Measurements from ENCODE around the gene HIVEP3.

DNA sequence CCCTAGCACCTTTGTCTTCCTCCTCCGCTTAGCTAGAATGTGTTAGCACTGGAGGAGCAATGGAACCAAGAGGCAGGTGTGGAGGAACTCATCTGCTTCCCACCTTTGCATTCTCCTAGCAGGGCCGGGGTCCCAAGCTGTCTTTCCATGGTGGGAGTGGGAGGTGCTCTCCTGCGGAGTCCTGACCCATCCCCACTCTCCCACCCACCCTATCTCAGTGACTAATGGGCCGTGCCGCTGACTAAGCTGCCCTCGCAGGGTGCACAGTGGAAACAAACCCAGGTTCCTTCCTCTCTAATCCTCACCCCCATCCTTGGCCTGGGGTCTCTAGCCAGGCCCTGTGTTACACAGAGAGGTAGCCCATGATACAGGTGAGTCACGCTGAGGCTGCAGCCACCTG lies 177.5 kb downstream of the HIVEP3 start:
- TF ChIP-seq, protein P1, sequence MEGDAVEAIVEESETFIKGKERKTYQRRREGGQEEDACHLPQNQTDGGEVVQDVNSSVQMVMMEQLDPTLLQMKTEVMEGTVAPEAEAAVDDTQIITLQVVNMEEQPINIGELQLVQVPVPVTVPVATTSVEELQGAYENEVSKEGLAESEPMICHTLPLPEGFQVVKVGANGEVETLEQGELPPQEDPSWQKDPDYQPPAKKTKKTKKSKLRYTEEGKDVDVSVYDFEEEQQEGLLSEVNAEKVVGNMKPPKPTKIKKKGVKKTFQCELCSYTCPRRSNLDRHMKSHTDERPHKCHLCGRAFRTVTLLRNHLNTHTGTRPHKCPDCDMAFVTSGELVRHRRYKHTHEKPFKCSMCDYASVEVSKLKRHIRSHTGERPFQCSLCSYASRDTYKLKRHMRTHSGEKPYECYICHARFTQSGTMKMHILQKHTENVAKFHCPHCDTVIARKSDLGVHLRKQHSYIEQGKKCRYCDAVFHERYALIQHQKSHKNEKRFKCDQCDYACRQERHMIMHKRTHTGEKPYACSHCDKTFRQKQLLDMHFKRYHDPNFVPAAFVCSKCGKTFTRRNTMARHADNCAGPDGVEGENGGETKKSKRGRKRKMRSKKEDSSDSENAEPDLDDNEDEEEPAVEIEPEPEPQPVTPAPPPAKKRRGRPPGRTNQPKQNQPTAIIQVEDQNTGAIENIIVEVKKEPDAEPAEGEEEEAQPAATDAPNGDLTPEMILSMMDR (IDR thresholded peaks at IDR 0.05): no peak
- TF ChIP-seq POLR2AphosphoS5 (IDR thresholded peaks at IDR 0.05; ENCODE audit: insufficient read depth in 1 of 2, low read depth in 1 of 2) (no peak), POLR2A (IDR thresholded peaks at IDR 0.05) (no peak)
